CD1c-positive myeloid dendritic cell (primary cell): ENCODE measurements around the gene SEMA4F.

Experiments
- DNase-seq: peaks from one replicate; pipeline ENCODE4 v3.0.0-alpha.2; 2016; ENCODE audit errors: extremely low spot score

The SEMA4F gene

GRCh38 chr2:74659462-74659861 lies 5.4 kb downstream of the SEMA4F start:
- no peak for DNase-seq

- no peak for DNase-seq
These were observed 14.0 kb downstream of the SEMA4F start for GRCh38 chr2:74668087-74668486.

- no peak for DNase-seq
These were observed 16.2 kb downstream of the SEMA4F start for GRCh38 chr2:74670263-74670662.

- no peak for DNase-seq
These were observed 17.4 kb downstream of the SEMA4F start for GRCh38 chr2:74671479-74671878.

GRCh38 chr2:74673826-74674528 lies 19.9 kb downstream of the SEMA4F start:
- no peak for DNase-seq

GRCh38 chr2:74675090-74675489 lies 21.0 kb downstream of the SEMA4F start:
- no peak for DNase-seq

GRCh38 chr2:74676331-74676730 lies 22.3 kb downstream of the SEMA4F start:
- DNase-seq, result no peak

GRCh38 chr2:74679615-74680014 lies 25.6 kb downstream of the SEMA4F start:
- DNase-seq, result no peak

GRCh38 chr2:74682501-74682900 lies 28.5 kb downstream of the SEMA4F start:
- no peak for DNase-seq

- no peak for DNase-seq
These were observed 31.4 kb downstream of the SEMA4F start for GRCh38 chr2:74685408-74685807.

- DNase-seq, result no peak
These were observed 34.8 kb downstream of the SEMA4F start for GRCh38 chr2:74688881-74689280.

- no peak for DNase-seq
These were observed 35.6 kb downstream of the SEMA4F start for GRCh38 chr2:74689671-74690070.

GRCh38 chr2:74690571-74690970 lies 36.5 kb downstream of the SEMA4F start:
- peak; percentile 72 for DNase-seq

GRCh38 chr2:74691929-74692328 lies 37.9 kb downstream of the SEMA4F start:
- DNase-seq, result no peak

- DNase-seq, result peak; percentile 26
These were observed 39.2 kb downstream of the SEMA4F start for GRCh38 chr2:74693213-74693612.

- peak; percentile 13 for DNase-seq
These were observed 39.6 kb downstream of the SEMA4F start for GRCh38 chr2:74693668-74694067.

GRCh38 chr2:74694281-74694680 lies 40.2 kb downstream of the SEMA4F start:
- peak; percentile 38 for DNase-seq

GRCh38 chr2:74695663-74696062 lies 41.6 kb downstream of the SEMA4F start:
- DNase-seq, result no peak

- DNase-seq, result no peak
These were observed 42.8 kb downstream of the SEMA4F start for GRCh38 chr2:74696829-74697228.

- DNase-seq, result peak; percentile 12
These were observed 46.8 kb downstream of the SEMA4F start for GRCh38 chr2:74700643-74701372.

- DNase-seq, result no peak
These were observed 48.1 kb downstream of the SEMA4F start for GRCh38 chr2:74702001-74702715.

- DNase-seq, result no peak
These were observed 49.3 kb downstream of the SEMA4F start for GRCh38 chr2:74703373-74703772.

- no peak for DNase-seq
These were observed 50.2 kb downstream of the SEMA4F start for GRCh38 chr2:74704216-74704615.
